GM11168 (cell line): Measurements from ENCODE around the gene RBMS2.

Experiments used
- in situ Hi-C: fragments of 300-500 bp; cut with MboI; formaldehyde crosslinking; loops from one replicate; pipeline ENCODE4 v1.12.0; 2022; ENCODE audit warnings: low sequenced_read_pairs; ENCODE audit not compliant: unreplicated experiment

RBMS2 gene

DNA sequence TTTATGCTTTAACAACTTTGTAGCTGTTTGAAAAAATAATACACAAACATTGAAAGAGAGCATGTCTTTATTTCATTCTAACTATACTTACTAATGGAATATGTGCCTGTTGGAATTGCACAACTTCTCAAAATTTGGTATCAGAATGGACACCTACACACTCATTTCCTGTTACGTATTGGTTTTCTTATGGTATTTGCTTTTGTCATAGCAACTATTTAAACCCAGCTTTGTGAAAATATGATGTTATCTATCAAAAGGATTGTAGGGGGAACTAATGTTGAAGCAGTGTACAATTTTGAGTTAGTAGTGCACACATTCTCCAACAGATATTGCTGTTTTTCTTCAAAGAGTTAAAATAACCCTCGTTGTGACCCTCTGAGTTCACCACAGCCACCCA, 52.6 kb downstream of the RBMS2 start:
- in situ Hi-C loops = no loop called here

DNA sequence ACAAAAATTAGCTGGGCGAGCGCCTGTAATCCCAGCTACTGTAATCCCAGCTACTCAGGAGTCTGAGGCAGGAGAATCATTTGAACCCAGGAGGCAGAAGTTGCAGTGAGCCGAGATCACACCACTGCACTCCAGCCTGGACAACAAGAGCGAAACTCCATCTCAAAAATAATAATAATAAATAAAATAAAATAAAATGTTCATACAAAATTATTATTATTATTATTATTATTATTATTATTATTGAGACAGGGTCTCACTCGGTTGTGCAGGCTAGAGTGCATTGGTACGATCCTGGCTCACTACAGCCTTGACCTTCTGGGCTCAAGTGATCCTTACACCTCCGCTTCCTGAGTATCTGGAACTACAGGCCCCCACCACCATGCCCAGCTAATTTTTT, 55.6 kb downstream of the RBMS2 start:
- in situ Hi-C loops = loop anchor here (5.0 kb wide), 1 partner anchor 65 kb away; no protein-coding TSS in a partner anchor

- in situ Hi-C loops = loop anchor here (5.0 kb wide), 1 partner anchor 67 kb away; no protein-coding TSS in a partner anchor
Measured at GRCh38 chr12:56578983-56579546, 57.4 kb downstream of the RBMS2 start.

DNA sequence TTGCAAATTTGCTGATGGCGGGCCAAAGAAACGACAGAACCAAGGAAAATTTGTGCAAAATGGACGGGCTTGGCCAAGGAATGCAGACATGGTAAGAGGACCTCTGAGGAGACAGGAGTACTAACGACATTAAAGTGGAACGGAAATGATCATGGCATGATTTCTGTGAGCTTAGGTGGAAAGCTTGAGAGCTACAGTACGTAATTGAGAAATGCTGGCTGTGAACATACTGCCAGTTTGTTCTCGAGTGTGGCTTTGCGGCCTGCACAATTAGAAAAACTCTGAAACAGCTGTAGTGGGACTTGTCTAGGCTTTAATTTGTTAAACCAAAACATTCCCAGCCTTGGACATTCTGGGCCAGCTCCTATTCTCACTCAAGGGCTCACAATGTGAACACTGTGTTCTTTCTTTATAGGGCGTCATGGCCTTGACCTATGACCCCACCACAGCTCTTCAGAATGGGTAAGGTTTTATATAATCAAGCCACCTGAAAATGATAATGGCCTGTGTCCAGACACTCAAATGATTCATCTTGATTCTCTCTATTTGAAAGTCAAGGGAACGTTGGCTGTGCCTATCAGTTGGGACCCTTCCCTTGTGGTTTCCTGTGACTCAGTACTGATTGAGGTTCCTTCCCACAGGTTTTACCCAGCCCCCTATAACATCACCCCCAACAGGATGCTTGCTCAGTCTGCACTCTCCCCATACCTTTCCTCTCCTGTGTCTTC, 60.0 kb downstream of the RBMS2 start:
- in situ Hi-C loops = no loop called here

- in situ Hi-C loops = no loop called here
Measured at GRCh38 chr12:56585098-56585497, 63.5 kb downstream of the RBMS2 start.

GRCh38 chr12:56589783-56590182, 68.2 kb downstream of the RBMS2 start:
- in situ Hi-C loops = no loop called here

- in situ Hi-C loops = no loop called here
Measured at GRCh38 chr12:56590237-56590830, 68.7 kb downstream of the RBMS2 start.

- in situ Hi-C loops = no loop called here
Measured at GRCh38 chr12:56591126-56591525, 69.5 kb downstream of the RBMS2 start.

GRCh38 chr12:56591961-56592360, 70.3 kb downstream of the RBMS2 start:
- in situ Hi-C loops = no loop called here

GRCh38 chr12:56593909-56594621, 72.4 kb downstream of the RBMS2 start:
- in situ Hi-C loops = no loop called here

GRCh38 chr12:56596815-56597214, 75.2 kb downstream of the RBMS2 start:
- in situ Hi-C loops = no loop called here

GRCh38 chr12:56599041-56599440, 77.4 kb downstream of the RBMS2 start:
- in situ Hi-C loops = no loop called here

DNA sequence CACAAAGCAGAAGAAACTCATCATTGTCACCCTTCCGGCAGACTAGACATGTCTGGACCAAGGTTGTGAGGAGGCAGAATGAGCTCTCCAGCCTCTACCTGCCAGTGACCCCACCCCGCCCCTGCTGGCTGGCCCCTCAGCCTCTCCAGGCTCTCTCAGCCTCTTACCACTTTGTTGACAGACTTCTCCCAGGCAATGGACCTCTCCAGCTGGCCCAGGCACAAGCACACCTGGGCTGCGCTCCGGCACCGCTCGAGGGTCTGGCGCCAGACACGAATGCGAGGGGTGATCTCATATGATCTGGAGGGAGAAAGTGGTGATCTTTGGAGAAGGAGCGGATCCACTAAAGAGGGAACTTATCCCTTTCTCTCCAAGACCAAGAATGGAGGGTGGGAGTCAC, 78.2 kb downstream of the RBMS2 start:
- in situ Hi-C loops = no loop called here

GRCh38 chr12:56600753-56601152, 79.1 kb downstream of the RBMS2 start:
- in situ Hi-C loops = no loop called here

DNA sequence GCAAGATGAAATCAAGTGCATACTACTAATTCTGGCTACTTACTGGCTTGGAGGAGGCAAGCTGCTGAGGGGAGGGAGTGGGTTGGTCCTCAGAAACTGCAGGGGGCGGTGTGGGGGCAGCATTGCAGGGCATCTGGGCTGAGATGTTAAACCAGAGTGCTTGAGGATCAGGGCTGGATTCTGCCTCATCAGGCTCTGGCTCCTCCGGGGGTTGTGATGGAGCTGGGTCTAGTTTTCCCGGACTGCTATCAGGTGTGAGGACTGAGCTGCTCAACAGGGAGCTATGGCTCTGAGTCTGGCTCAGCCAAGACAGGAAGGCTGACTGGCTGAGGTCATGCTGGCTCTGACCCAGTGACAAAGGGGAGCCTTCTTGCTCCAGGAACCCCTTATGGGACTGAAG, 79.9 kb downstream of the RBMS2 start:
- in situ Hi-C loops = no loop called here

DNA sequence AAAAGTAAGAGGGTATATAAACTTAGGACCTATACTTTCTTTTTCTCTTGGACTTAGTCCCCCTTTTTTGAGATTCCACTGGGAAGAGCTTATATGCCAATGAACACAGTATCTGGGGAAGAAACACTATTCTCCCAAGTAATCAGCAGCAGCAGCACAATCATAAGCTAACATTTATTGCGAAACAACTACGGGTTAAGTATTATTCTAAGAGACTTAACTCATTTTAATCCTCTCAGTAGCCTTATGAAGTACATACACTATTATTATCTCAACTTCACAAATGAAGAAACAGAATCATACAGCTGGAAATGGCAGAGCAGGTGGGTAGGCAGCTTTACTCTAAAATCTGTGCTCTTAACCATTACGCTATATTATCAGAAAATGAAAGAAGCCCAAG, 80.6 kb downstream of the RBMS2 start:
- in situ Hi-C loops = no loop called here

DNA sequence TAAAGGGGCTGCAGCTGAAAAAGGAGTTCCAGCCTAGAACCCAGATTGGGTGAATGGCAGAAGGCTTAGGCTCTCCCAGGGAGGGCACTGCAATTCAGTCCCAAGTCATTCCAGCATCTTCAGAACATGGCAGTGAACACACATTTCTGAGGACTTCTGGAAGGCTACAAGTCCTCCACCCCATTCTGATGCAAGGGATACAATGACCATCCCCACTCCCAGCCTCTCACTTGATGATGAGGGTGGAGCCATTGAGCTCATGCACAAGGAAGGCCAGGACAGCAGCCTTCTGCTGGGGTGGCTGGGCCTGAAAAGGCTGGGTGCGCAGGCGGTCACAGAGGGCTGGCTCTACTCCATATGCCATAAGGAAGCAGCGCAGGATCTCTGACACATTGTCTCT, 82.7 kb downstream of the RBMS2 start:
- in situ Hi-C loops = no loop called here

- in situ Hi-C loops = no loop called here
Measured at GRCh38 chr12:56614627-56615026, 93.0 kb downstream of the RBMS2 start.

- in situ Hi-C loops = no loop called here
Measured at GRCh38 chr12:56616244-56616643, 94.6 kb downstream of the RBMS2 start.

- in situ Hi-C loops = no loop called here
Measured at GRCh38 chr12:56616925-56617324, 95.3 kb downstream of the RBMS2 start.

GRCh38 chr12:56622535-56622934, 100.9 kb downstream of the RBMS2 start:
- in situ Hi-C loops = no loop called here
